Embryonic facial prominence (tissue), 1 donor: ENCODE data around the gene RNASE11.
"Not testable (repeated sequence)": the region's sequence is repeated elsewhere in the genome, so short reads cannot be mapped to it uniquely, and the experiment has no call there.

Source experiments
- DNase-seq: peaks from one replicate; pipeline ENCODE4 v3.0.0-alpha.2; 2016; ENCODE audit errors: extremely low spot score

Gene RNASE11

DNA sequence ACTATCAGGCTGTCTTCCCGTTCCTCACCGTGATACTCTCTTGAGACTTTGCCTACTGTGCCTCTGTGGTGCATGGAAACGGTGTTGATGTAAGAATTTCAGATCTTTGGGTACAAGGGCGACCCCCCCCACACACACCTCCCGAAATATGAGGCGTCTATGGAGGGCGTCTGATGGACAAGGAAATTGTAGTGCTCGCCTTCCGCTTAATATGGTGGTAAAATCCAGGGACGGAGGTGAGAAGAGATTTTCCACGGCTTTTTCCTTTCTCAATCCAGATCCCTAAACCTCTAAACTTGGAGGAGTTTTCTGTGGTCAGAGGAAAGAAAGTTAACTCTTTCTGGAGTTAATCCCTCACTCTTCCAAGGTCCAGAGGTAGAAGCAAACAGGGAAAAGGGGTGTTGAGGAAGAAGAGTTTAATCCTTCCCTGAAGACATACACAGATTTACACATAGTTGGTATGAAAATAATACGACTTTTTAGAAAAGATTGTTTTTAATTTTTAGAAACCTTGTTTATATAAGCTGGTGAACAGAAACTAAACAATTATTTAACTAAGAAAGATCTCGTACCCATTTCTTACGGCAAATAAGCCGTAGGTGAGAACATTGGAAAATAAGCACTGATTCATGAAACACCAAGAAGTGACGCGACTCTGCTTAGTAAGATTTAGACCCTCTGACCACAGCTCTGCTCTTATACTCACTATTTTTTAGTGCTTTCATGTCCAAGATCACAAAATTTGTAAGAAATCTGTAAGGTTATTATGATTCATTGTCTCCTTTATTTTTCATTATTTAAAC, 26.4 kb upstream of the RNASE11 start:
- no peak for DNase-seq

DNA sequence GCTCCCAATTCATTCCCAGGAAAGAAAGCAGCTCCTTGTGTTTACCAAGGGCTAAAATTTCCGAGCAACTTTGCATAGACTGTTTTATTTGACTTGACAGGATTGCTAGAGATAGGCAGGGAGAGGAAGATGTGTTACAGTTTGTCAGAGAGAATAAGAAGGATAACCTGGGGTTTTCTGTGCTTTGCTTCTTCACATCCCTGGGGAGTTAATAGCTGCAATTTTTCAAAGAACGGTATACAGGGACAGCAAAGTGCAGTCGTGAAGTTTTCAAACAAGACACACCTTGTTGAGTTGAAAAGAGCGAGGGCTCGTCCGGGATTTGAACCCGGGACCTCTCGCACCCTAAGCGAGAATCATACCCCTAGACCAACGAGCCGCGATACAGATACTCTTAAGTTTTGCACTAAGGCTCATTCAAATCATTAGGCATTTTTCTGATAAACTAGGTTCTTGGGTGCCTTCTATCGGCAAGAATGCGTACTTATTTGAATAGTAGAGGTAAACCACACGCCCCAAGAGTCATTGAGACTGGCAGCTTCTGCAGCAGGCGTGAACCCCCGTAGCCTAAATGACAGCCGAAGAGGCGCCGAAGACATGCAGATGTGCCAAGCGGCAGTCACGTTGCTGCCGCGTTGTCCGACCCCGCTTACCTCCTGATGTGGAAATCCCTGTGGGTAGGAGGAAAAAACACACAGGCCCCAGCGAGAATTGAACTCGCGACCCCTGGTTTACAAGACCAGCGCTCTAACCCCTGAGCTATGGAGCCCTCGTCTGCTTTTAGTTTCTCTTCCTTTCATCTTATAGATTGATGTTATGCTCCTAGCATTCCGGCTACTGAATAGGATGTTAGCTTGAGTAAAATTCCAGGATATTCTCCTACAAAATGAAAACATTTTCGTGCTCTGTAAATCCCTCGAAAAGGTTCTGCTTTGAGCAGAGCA, 25.6 kb upstream of the RNASE11 start:
- DNase-seq, result peak; percentile 92

DNA sequence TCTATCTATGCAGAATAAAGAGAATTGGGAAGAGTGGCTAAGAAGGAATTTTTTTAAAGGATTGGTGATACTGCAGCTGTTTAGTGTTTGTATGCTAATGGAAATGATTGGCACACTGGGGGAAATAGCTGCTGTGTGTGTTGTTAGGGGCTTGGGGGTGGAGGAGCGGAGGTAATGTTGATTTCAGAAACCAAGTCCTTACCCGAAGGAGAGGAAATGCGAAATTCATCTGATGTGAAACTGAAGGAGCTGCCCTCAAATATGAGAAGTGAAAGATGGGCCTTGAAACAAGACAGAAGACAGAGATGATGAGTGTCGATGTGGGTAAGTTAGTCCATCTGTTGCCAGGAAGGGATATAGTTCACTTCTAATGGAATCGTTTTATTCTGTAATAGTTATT, 24.6 kb upstream of the RNASE11 start:
- no peak for DNase-seq

DNA sequence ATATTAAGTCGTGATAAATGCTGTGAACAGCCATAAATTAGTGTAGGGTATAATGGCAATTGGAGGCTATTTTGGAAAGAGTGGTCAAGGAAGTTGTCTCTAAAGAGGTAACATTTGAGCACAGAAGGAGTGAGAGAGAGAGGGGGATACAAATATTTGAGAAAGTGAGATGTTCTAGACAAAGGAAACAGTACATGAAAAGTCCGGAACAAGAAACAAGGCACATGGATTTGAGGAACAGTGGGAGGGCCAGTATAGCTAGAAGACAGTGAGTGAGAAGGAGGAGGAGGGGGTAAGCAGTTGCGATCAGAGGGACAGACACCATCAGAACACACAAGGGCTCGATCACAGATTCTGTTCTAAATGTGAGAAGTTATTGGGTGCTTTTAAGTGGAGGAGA, 23.5 kb upstream of the RNASE11 start:
- DNase-seq, result no peak

DNA sequence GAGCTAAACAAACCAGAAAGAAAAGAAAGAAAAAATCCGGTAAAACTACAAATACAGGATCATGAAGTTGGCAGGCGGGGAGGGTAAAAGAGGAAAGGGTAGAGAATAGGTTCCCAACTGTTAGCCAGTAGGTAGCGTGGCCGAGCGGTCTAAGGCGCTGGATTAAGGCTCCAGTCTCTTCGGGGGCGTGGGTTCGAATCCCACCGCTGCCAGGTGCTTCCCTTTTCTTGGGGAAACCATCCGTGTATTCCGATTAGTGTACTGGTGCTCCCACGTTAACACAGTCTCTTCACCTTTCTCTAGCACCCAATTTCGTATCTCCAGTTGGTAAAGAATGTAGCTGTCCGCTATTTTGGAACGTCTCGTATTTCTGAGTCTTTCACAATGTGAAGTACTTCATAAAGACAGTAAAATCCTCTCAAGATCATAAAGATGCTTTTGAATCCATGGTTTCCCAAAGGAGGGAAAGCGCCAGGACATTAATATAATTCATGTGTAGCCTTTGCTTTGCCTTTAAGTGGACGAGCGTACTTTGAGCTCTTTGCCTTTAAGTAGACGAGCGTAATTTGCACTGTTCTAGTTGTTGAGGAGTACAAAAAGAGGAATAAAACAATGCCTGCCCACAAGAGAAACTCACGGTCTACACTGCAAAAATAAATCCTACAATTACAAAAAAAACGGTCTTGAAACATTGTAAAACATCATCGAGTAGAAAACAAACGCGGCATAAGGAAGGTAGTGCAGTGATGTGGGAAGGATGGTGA, 22.4 kb upstream of the RNASE11 start:
- DNase-seq, result peak; percentile 49

DNA sequence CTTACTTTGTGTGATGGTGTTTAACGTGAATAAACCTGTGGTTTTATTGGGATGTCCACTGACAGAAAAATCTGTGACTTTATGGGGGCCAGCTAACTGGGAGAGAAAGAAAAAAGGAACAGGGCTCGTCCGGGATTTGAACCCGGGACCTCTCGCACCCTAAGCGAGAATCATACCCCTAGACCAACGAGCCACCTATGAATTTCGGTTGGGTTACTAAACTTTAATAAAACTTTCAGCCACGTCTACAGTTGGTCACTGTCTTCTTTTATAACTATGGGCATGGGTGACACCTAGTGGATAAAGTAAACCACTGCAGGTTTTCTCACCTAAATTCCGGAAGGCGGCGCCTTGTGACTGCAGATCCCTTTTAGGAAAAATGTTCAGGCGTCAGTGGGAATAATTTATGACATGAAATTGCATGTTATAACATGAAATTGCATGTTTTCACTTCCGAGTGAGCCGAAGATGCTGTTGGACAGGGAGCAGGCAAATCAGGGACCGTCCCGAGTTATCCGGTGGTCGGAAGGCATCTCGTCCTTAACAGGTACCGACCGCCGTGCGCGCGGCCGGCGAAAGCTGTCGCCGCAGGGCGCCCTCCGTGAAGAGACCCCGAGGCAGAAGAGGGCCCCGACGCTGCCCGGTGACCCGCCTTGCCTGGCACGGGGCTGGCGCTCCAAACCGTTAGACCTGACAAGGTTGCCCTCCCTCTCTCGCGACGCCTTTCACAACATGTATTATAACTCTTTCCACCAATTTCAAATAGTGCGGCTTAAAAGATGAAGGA, 21.6 kb upstream of the RNASE11 start:
- peak; percentile 88 for DNase-seq

DNA sequence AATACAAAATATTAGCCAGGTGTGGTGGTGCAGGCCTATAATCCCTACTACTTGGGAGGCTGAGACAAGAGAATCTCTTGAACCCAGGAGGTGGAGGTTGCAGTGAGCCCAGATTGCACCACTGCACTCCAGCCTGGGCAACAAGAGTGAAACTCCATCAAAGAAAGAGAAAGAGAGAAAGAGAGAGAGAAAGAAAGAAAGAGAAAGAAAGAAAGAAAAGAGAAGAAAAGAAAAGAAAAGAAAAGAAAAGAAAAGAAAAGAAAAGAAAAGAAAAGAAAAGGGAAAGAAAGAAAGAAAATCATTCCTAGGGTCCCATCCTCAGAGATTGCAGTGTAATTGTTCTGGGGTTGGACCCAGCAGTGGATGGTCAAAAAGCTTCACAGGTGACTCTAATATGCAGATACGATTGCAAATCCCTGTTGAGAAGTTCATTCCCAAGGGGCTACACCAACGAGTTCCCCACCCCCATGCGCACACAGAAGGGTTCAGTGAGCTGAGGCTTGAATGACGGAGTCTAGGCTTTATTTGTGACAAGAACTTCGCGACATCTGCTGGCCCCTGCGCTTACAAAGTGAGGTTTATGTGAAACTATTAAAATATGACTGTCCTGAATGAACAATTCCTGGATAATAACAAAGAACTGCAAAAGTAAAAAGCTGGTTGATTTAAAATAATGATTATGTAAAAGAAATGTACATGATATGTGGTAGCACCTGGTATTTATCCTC, 20.7 kb upstream of the RNASE11 start:
- no peak for DNase-seq

DNA sequence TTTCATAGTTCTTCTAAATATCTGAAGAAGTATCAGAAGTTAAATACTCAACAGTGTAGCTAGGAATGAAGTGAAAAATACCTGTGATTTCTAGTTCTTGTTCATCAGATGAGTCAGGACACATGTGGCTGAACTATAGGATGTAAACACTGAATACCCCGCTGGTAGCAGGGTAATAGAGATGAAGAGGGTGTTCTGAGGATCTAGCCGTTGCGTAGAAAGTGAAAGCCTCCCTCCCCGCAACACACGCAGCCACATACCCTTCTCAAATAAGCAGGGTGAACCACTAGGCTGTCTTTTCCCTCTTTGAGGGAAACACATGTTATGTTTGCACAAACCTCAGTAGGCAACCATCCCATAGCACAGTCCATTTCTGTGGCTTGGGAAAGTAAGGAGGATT, 19.8 kb upstream of the RNASE11 start:
- DNase-seq, result no peak

DNA sequence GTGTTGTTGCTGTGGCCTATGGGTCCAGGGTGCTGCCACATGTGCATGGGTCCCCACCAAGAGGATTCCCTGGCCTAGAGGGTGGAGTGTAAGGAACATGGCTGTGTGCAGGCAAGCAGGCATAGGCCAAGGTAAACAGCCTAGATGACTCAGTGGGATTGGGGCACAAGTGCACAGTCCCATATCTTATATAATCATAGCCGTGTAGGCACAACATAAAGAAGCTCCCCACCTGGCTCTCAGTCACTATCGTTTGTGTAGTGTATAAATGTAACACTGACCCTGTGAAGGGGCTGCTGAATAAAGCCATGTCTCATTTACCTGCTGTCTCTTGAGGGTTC, 19.1 kb upstream of the RNASE11 start:
- DNase-seq, result no peak

DNA sequence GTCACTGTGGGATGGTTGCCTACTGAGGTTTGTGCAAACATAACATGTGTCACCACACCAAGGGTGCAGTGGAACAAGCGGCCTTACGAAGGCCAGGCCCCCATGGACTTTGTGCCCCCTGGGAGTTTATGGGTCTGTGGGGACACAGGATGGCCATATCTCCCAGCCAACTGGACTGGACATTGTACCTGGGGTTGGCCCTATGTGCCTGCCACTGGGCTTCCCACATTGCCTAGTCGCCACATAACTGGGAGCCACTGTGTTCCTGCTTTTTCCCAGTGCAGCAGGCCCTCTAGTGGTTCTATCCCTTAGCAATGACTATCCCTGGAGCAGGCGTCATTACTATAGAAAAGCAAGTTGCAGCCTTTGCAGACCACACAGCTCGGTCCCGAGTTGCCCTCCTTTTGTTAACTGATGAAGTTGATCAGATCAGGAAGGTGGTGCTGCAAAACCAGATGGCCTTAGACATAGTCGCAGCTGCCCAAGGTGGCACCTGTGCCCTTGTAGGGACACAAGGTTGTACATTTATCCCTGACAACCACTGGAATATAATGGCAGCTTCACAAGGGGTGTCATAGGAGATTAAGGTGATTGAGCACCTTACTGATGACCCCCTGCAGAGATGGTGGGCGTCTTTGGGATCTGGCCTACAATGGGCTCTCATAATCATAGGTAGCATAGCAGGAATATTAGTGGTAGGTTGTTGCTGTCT, 18.5 kb upstream of the RNASE11 start:
- no peak for DNase-seq

DNA sequence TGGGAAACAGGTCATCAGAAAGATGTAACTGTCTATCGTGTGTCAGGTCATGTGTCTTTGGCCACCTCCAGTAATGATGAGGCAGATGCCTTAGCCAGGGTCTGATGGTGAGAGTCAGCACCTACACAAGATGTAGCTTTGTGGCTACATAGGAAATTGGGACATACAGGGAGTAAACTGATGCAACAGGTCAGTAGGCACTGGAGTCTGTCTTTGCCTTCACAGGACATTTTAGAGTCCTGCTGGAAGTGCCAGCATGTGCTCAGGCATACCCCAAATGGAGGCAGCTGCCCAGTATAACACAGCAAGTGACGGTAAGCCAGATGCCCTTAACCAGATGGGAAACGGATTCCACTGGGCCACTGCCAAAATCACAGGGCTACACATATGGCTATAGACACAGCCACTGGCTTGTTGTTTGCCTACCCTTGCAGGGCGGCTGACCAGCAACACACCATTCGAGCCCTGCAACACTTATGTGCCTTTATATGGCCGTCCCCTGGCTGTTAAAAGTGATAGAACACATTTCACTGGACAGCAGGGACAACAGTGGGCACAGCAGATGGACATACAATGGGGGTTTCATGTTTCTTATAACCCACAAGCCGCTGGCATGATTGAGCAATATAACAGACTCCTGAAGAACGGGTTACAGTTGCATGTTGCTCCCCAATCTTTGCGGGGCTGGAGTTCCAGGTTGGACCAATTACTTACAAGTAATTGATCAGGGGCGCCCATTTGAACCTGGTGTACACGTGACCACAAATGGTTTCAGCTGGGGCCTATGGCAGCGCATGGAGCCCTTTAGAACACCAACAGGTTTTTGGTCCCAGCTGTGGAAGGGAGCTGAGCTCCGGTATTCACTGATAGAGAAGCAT, 16.3 kb upstream of the RNASE11 start:
- DNase-seq, result no peak

DNA sequence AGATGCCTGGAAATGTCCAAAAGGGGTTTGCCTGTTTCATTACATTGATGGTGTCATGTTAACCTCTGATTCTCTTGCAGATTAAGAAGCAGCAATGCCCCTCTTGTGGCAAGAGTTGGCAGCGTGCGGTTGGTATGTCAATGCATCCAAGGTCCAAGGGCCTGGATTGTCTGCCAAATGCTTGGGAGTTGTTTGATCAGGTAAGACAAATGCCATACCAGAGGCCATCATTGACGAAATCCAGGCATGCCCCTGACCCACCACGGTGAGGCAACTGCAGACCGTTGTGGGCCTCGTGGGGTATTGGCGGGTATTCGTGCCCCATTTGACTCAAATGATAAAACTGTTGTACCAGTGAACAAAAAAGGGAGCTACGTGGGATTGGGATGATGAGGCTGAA, 14.8 kb upstream of the RNASE11 start:
- DNase-seq, result no peak

DNA sequence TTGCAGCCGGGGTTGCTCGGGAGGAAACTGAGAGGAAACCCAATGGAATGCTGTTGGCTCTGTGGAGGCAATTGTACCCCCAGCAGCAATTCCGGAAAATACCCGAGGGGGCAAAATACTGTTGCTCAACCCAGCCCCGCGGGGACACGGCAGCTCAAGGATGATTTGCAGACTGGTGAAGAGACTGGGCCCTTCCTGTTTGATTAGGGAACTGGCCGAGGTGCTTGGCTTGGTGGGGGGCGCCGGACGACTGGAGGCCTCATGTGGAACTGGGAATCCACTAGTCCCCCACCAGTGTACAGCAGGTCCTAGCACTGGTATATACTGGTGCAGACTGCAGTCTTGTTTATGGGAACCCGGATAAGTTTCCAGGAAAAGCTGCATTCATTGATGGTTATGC, 13.7 kb upstream of the RNASE11 start:
- DNase-seq, result no peak

DNA sequence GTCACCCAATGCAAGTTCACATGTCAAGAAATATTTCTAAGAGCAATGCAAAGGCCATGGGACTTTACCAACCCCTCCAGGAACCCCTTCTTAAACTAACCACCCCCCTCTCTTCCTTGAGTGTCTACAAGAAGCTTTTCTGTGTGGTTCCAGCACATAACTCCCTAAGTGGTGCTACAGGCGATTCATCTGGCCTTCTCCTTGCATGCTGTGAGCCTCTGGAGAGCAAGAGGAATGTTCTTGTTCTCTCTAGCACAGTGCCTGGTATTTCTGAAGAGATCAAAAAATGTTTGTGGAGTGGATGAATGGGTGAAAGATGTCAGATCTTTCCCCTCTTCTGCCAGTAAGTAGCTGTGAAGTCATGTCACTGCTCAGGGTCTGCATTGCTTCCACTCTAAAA, 9.3 kb upstream of the RNASE11 start:
- no peak for DNase-seq

DNA sequence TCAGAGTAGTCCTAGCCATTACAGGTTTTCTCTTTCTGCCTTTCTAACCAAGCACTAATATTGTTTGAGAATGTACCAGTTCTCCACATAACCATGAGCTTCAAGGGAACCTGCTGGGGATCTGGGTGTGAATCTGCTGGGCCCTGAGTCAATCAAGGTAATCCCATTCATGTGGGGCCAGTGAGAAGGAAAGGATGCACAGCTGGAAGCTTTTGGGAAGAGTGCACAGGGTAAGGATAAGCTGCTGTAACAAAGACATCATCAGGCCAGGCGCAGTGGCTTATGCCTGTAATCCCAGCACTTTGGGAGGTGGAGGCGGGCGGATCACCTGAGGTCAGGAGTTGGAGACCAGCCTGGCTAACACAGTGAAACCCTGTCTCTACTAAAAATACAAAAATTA, 7.9 kb upstream of the RNASE11 start:
- not testable (repeated sequence) for DNase-seq

DNA sequence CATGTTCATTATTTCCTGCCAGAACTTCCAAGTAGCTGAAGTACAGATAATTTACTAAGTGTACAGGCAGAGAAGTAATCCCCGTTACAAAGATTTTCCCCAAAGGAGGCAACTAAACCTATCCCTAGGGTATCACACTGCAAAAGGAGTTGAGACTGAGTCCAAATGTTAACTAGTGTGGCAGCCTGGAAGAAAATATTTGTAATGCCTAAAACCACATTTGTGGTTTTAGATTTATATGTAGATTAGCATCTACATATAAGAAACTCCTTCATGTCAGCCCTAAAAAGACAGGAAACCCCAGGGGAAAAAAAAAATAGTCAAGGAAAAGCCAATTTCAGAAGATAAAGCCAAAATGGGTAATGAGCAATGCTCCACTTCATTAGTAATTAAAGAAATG, 4.8 kb upstream of the RNASE11 start:
- no peak for DNase-seq

DNA sequence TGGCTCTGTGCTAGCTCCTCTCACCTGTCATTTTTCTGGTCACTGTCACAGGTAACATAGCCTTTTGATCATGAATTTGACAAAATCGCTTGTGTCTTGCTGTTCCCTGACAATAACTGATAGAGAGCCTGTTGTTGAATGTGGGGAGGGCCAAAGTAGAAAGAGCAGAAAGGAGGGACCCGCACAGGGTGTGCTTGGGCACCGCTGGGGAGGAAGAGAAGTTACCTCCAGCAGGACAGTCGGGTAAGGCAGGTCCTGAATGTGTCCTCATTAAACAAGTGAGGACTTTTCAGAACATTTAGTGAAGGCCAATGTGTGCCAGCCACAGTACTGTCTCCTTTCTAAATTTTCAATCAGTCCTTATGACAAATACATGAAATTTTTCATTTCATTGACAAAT, 3.4 kb upstream of the RNASE11 start, which contains the start of gene RNASE12:
Gene RNASE12 (minus strand): TSS at position 142 of the 400 bp plus-strand sequence. CDS start 653 bp downstream, outside the sequence.
- no peak for DNase-seq

DNA sequence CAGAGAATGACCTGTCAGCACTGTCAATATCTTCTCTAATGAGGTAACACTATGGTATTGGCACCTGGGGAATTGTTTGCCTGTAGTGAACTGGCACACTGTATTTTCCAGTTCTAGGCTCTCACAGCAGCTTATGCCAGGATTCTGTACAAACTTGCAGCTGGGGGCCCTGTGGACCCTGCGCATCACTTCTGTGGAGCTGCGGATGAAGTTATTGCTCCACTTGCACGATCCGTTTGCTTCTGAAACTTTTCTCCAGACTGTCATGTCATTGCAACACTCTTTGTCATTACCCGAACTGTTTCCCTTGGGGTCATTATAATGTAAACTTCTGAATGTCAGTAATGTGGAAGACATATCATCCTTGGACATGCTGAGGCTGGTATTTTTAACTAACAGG, 3.9 kb downstream of the RNASE11 start:
- DNase-seq, result no peak

DNA sequence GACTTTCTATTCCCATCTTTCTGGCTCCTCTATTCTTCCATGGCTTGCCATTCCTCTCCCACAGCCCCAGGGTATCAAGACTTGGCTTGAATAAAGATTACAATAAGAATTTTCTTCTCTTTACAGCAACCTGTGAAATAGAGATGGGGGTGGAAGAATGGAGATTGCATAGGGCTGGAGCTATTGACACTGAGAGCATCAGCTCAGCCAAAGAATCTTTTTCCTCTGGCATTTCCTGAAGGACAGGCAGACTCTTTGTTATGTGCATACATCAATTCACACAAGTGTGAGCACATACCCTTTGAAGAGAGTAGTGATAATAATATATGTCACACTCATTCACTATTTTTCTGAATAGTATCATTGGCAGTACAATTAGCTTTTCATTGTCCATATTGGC, 4.7 kb downstream of the RNASE11 start:
- no peak for DNase-seq
